AG10803 (cell line): ENCODE results near the gene DPYSL5.

Experiments used
- DNase-seq: peaks from one replicate; pipeline ENCODE4 v3.0.0; 2010; ENCODE audit warnings: low read depth
- H3K4me3 ChIP-seq: 2 replicates; pipeline ENCODE4 v1.5.1; 2011; ENCODE audit warnings: mild to moderate bottlenecking, low read length, control low read depth
- CTCF ChIP-seq: conservative IDR thresholded peaks from 2 replicates; pipeline ENCODE4 v1.5.1; 2011; ENCODE audit warnings: mild to moderate bottlenecking, low read length, control low read depth, inconsistent platforms

DPYSL5 gene

GRCh38 chr2:26933431-26934334 is 85.8 kb downstream of the DPYSL5 start:
- DNase-seq = no peak
- H3K4me3 ChIP-seq = no peak overlapping the region
- no peak for TF ChIP-seq CTCF

- no peak for DNase-seq
- H3K4me3 ChIP-seq = no peak overlapping the region
- no peak for TF ChIP-seq CTCF
Measured at GRCh38 chr2:26934335-26934724, 86.4 kb downstream of the DPYSL5 start.

- no peak overlapping the region for H3K4me3 ChIP-seq
- no peak for DNase-seq
- no peak for TF ChIP-seq CTCF
Measured at GRCh38 chr2:26934985-26935384, 87.1 kb downstream of the DPYSL5 start.

GRCh38 chr2:26936855-26937254 is 88.9 kb downstream of the DPYSL5 start:
- no peak for TF ChIP-seq CTCF
- DNase-seq = no peak
- no peak overlapping the region for H3K4me3 ChIP-seq

- H3K4me3 ChIP-seq = no peak overlapping the region
- DNase-seq = no peak
- no peak for TF ChIP-seq CTCF
Measured at GRCh38 chr2:26938399-26939118, 90.6 kb downstream of the DPYSL5 start.

GRCh38 chr2:26940001-26940400 is 92.1 kb downstream of the DPYSL5 start:
- no peak for DNase-seq
- TF ChIP-seq CTCF = no peak
- H3K4me3 ChIP-seq = no peak overlapping the region
